Activated T-cell treated with anti-CD3 and anti-CD28 coated beads, Interleukin-2, amount 50 U/mL, for 72 hours (primary cell): Measurements from ENCODE around the gene SAMD3. TPM values are rescaled to one million over a fixed set of nuclear protein-coding genes. Genes with fewer than 3 reads are reported as not detected.
A peak's percentile ranks its signal among the peaks of the same experiment; 100 is the strongest.
"Not testable (repeated sequence)": the region's sequence is repeated elsewhere in the genome, so short reads cannot be mapped to it uniquely, and the experiment has no call there.

Experiments
- ATAC-seq, 2 donors: fragments of 150-1000 bp; cut with Tn5 transposase; replicated peaks in 1 of 2; 2 replicates each; pipeline ENCODE4 v1.10.0; 2021; ENCODE audit warnings: moderate library complexity in 2 of 2, mild to moderate bottlenecking in 1 of 2
- DNase-seq, 2 donors: peaks; one replicate each; pipeline ENCODE4 v3.0.0; 2021 to 2022; ENCODE audit warnings: mixed read lengths in 1 of 2
- H3K27ac Mint-ChIP-seq: one replicate; pipeline ENCODE4 v1.8.0; 2022; ENCODE audit warnings: mild to moderate bottlenecking, moderate library complexity, mixed read lengths
- H3K27me3 Mint-ChIP-seq: one replicate; pipeline ENCODE4 v1.8.0; 2022; ENCODE audit warnings: low read depth, mixed read lengths
- H3K36me3 Mint-ChIP-seq, 2 donors: one replicate each; pipeline ENCODE4 v1.8.0; 2022; ENCODE audit warnings: mixed read lengths in 2 of 2, mild to moderate bottlenecking in 1 of 2; ENCODE audit not compliant: insufficient read depth in 2 of 2
- H3K4me1 Mint-ChIP-seq: one replicate; pipeline ENCODE4 v1.8.0; 2022; ENCODE audit warnings: low read depth, mixed read lengths
- H3K4me3 Mint-ChIP-seq, 2 donors: one replicate each; pipeline ENCODE4 v1.8.0; 2022; ENCODE audit warnings: mild to moderate bottlenecking in 2 of 2, mixed read lengths in 2 of 2, moderate library complexity in 2 of 2
- H3K9me3 Mint-ChIP-seq, 2 donors: one replicate each; pipeline ENCODE4 v1.8.0; 2022; ENCODE audit warnings: mixed read lengths in 2 of 2
- total RNA-seq, 2 donors: library from RNA; stranded (reverse); gene quantifications; one replicate each; pipeline ENCODE4 v1.2.3, GENCODE V29; 2022

SAMD3 gene
- total RNA-seq, 2 donors from 2014 or later = 3.8 to 4.6 TPM

GRCh38 chr6:130158548-130158947 lies 64.2 kb downstream of the SAMD3 start:
- Mint-ChIP-seq H3K4me1 (no peaks in the 10 kb centered on the region), H3K27ac (no peak overlapping the region), H3K36me3 (peaks cover 2% of the 10 kb centered on the region in 2 donors), H3K9me3 (peaks cover 1 to 2% of the 10 kb centered on the region in 2 donors), H3K4me3 (no peak overlapping the region), H3K27me3 (no peaks in the 10 kb centered on the region)
- no peak for DNase-seq
- no peak for ATAC-seq

- Mint-ChIP-seq H3K36me3 (peaks cover 2% of the 10 kb centered on the region in 2 donors), H3K27ac (no peak overlapping the region), H3K4me3 (no peak overlapping the region), H3K4me1 (no peaks in the 10 kb centered on the region), H3K9me3 (peaks cover 1 to 2% of the 10 kb centered on the region in 2 donors), H3K27me3 (no peaks in the 10 kb centered on the region)
- DNase-seq (no peak), ATAC-seq (no peak)
These were observed 64.7 kb downstream of the SAMD3 start for GRCh38 chr6:130158056-130158455.

- no peak for ATAC-seq
- no peak for DNase-seq
- Mint-ChIP-seq H3K4me1 (no peaks in the 10 kb centered on the region), H3K27me3 (no peaks in the 10 kb centered on the region), H3K4me3 (no peak overlapping the region), H3K9me3 (peaks cover 1 to 2% of the 10 kb centered on the region in 2 donors), H3K27ac (no peak overlapping the region), H3K36me3 (peaks cover 2% of the 10 kb centered on the region in 2 donors)
These were observed 65.8 kb downstream of the SAMD3 start for GRCh38 chr6:130156908-130157307.

- DNase-seq (no peak), ATAC-seq (no peak)
- Mint-ChIP-seq H3K9me3 (no peaks in the 10 kb centered on the region), H3K4me1 (no peaks in the 10 kb centered on the region), H3K36me3 (peaks cover under 1 to 1% of the 10 kb centered on the region in 2 donors), H3K27ac (no peak overlapping the region), H3K4me3 (no peak overlapping the region), H3K27me3 (no peaks in the 10 kb centered on the region)
These were observed 69.7 kb downstream of the SAMD3 start for GRCh38 chr6:130152908-130153510.

GRCh38 chr6:130150906-130151305 lies 71.8 kb downstream of the SAMD3 start:
- no peak for ATAC-seq
- peaks cover 0 to 1% of the 10 kb centered on the region in 2 donors for H3K36me3 Mint-ChIP-seq
- no peaks in the 10 kb centered on the region for H3K9me3 Mint-ChIP-seq

GRCh38 chr6:130149016-130149415 lies 73.7 kb downstream of the SAMD3 start:
- H3K4me3 Mint-ChIP-seq, ATAC-seq, DNase-seq, H3K27ac Mint-ChIP-seq, H3K9me3 Mint-ChIP-seq, H3K36me3 Mint-ChIP-seq, H3K4me1 Mint-ChIP-seq, H3K27me3 Mint-ChIP-seq: not testable (repeated sequence)

More at GRCh38 chr6:130150906-130151305, 71.8 kb downstream of the SAMD3 start:
- Mint-ChIP-seq H3K4me1 (no peaks in the 10 kb centered on the region), H3K27ac (no peak overlapping the region), H3K27me3 (no peaks in the 10 kb centered on the region), H3K4me3 (no peak overlapping the region)
- no peak for DNase-seq

GRCh38 chr6:130148181-130148580 lies 74.6 kb downstream of the SAMD3 start:
- Mint-ChIP-seq H3K27ac (no peak overlapping the region), H3K27me3 (no peaks in the 10 kb centered on the region), H3K4me1 (no peaks in the 10 kb centered on the region), H3K9me3 (no peaks in the 10 kb centered on the region), H3K4me3 (no peak overlapping the region), H3K36me3 (peaks cover 0 to 1% of the 10 kb centered on the region in 2 donors)
- ATAC-seq (no peak), DNase-seq (no peak)

GRCh38 chr6:130147111-130147510 lies 75.6 kb downstream of the SAMD3 start:
- Mint-ChIP-seq H3K4me3 (no peak overlapping the region), H3K27me3 (no peaks in the 10 kb centered on the region), H3K36me3 (peaks cover 0 to 3% of the 10 kb centered on the region in 2 donors), H3K4me1 (no peaks in the 10 kb centered on the region), H3K9me3 (no peaks in the 10 kb centered on the region), H3K27ac (no peak overlapping the region)
- DNase-seq (no peak), ATAC-seq (no peak)

- Mint-ChIP-seq H3K4me3 (no peak overlapping the region), H3K36me3 (peaks cover 1 to 2% of the 10 kb centered on the region in 2 donors), H3K27me3 (no peaks in the 10 kb centered on the region), H3K9me3 (no peaks in the 10 kb centered on the region), H3K4me1 (peaks cover 21% of the 10 kb centered on the region), H3K27ac (peak overlapping the region; percentile 30)
- no peak for DNase-seq
- no peak for ATAC-seq
These were observed 79.0 kb downstream of the SAMD3 start for GRCh38 chr6:130143709-130144108.

GRCh38 chr6:130140084-130140483 lies 82.7 kb downstream of the SAMD3 start:
- Mint-ChIP-seq H3K36me3 (peaks cover 5 to 7% of the 10 kb centered on the region in 2 donors), H3K27ac (no peak overlapping the region), H3K9me3 (peaks cover 0 to 2% of the 10 kb centered on the region in 2 donors), H3K4me3 (no peak overlapping the region), H3K27me3 (no peaks in the 10 kb centered on the region), H3K4me1 (peaks cover 50% of the 10 kb centered on the region)
- ATAC-seq (no peak), DNase-seq (no peak)

- Mint-ChIP-seq H3K27me3 (no peaks in the 10 kb centered on the region), H3K4me1 (peaks cover 62% of the 10 kb centered on the region), H3K36me3 (peaks cover 5 to 7% of the 10 kb centered on the region in 2 donors), H3K4me3 (peak overlapping the region; percentile 75 to 83), H3K9me3 (peaks cover 0 to 2% of the 10 kb centered on the region in 2 donors), H3K27ac (peak overlapping the region; percentile 97)
- no peak for DNase-seq
- ATAC-seq = peak; percentile 47 to 50
These were observed 83.9 kb downstream of the SAMD3 start for GRCh38 chr6:130138909-130139242.

- DNase-seq (no peak), ATAC-seq (peak; percentile 65 to 67)
- Mint-ChIP-seq H3K27me3 (no peaks in the 10 kb centered on the region), H3K4me3 (peak overlapping the region; percentile 75 to 83), H3K4me1 (peaks cover 68% of the 10 kb centered on the region), H3K36me3 (peaks cover 5 to 7% of the 10 kb centered on the region in 2 donors), H3K9me3 (peaks cover 0 to 2% of the 10 kb centered on the region in 2 donors), H3K27ac (peak overlapping the region; percentile 97)
These were observed 84.4 kb downstream of the SAMD3 start for GRCh38 chr6:130138116-130138908.

GRCh38 chr6:130136798-130137197 lies 86.0 kb downstream of the SAMD3 start:
- H3K36me3 Mint-ChIP-seq = peaks cover 4 to 7% of the 10 kb centered on the region in 2 donors
- no peak for ATAC-seq
- H3K27ac Mint-ChIP-seq = no peak overlapping the region
- H3K4me1 Mint-ChIP-seq = peaks cover 83% of the 10 kb centered on the region
- no peaks in the 10 kb centered on the region for H3K27me3 Mint-ChIP-seq
- H3K9me3 Mint-ChIP-seq = peaks cover 0 to 2% of the 10 kb centered on the region in 2 donors
- DNase-seq = no peak
- no peak overlapping the region for H3K4me3 Mint-ChIP-seq
